NCI-H1436 treated with DMSO at 0.1 percent for 48 hours (cell line): ENCODE results near the gene ZBED2.
"Not testable (repeated sequence)": the region's sequence is repeated elsewhere in the genome, so short reads cannot be mapped to it uniquely, and the experiment has no call there.

Experiments used
- DNase-seq: peaks from one replicate; lab custom pipeline; 2025; lab: John Stamatoyannopoulos, UW

The ZBED2 gene, protein sequence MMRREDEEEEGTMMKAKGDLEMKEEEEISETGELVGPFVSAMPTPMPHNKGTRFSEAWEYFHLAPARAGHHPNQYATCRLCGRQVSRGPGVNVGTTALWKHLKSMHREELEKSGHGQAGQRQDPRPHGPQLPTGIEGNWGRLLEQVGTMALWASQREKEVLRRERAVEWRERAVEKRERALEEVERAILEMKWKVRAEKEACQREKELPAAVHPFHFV

DNA sequence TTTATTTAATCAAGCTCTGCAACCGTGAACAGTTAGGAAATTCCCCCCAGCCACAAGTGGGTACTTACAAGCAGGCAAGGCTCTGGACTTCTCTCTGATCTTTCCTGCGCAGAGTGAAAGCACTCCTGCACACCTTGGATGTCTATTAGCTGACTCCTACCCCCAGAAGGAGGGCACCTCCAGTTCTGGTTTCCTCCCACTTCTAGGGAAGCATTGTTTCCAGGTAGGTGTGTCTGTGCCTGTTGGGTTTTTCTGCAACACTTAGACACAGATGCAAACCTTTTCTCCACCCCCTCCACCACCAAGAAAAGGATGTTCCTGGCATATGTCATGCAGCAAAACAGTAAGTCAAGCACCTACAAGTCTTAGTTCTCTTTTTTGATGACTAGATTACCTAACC lies at the start of gene ZBED2:
TSS of gene ZBED2 (minus strand) at position 115 of the 400 bp plus-strand sequence. CDS start 1,145 bp downstream, outside the sequence.
- DNase-seq = no peak

DNA sequence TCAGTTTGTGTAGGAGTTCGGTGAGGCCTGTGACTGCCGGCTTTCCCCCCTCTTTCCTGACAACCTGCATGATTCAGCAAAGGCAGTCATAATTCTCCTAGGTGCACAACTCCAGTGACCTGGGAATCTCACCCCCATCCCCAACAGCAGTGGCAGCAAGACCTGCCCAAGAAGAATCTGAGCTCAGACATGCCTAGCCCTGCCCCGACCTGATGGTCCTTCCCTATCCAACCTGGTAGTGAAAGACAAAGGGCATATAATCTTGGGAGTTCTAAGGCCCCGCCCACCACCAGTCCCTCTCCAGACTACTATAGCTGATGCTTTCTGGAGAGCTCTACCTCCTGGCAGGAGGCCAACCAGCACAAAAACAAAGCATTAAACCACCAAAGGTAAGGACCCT lies 44.2 kb upstream of the ZBED2 start:
- DNase-seq = no peak

- DNase-seq = no peak
These were observed 41.3 kb upstream of the ZBED2 start for GRCh38 chr3:111636366-111636885.

DNA sequence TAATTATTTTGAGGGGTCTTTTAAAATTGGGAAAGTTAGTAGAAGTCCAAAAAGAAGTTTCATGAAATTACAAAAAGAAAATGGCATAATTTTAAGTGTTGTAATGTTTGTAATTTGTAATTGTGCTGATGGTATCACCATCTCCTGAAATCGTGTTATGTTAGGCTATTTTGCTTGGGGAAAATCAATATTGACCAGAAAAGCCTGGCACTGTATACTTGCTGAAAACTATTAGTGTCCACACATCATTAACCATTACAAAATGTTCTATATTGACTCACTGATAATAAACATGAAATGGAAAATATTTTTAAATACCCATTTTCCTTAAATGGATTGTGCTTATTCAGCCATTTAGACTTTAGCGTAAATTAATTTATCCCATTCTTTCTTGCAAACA lies 40.3 kb upstream of the ZBED2 start:
- DNase-seq = no peak

- DNase-seq = not testable (repeated sequence)
These were observed 35.5 kb upstream of the ZBED2 start for GRCh38 chr3:111630638-111631037.

DNA sequence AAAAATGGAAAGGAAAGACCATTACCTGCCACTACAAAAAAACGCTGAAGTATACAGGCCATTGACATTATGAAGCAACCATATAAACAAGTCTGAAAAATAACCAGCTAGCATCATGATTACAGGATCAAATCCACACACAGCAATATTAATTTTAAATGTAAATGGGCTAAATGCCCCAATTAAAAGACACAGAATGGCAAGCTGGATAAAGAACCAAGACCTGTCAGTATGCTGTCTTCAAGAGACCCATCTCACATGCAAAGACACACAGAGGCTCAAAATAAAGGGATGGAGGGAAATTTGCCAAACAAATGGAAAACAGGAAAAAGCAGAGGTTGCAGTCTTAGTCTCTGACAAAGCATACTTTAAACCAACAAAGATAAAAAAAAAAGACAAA lies 33.9 kb upstream of the ZBED2 start:
- not testable (repeated sequence) for DNase-seq

- no peak for DNase-seq
These were observed 31.9 kb upstream of the ZBED2 start for GRCh38 chr3:111627092-111627491.

DNA sequence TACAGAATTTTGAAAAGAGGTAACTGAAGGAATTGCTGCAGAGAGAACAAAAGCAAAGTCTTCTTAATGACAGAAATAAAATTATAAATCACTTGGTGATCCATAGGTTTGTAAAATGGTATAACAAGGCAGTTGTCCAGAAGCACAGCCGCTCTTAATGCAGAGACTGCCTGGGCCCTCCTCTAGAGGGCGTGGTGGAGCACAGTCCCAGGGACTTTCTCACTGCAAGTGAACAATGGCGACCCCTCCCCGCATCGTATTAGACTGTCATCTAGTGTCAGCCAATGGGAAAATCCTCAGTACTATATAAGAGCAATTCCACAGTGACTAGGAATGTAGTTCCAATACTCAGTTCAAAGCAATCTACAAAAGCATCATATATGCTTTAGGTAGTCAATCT lies 26.4 kb upstream of the ZBED2 start:
- DNase-seq = no peak

- no peak for DNase-seq
These were observed 24.7 kb upstream of the ZBED2 start for GRCh38 chr3:111619833-111620232.

GRCh38 chr3:111618945-111619344 lies 23.8 kb upstream of the ZBED2 start:
- no peak for DNase-seq

DNA sequence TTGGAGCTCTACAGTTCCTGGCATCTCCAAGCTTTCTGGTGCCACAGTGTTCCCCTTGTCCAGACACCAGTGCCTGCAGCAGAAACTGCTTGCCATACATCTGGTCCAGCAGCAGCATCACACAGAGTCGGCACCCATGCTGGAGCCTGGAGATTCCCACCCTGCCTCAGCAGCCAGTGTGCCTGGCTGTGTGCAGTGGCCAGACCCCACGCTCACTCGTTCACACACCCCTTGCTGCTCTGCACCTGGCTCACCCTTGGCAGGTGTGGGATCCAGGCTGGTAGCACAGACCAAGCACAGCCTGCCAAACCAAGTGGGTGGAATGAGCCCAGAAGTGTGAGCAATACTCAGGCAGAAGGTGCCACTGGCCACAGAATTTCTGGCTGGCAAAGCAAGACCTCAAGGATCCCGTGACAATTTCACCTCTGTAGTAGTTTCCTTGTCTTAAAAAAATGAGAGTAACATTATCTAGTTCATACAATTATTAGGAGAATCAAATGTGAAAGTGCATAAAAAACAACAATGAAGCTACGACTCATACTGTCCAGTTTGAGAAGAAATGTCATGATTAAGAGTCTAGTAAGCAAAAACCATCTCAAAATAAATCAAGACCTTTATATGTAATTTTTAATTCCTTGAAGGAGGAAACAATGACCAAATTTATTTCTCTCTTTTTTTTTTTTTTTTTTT lies 22.9 kb upstream of the ZBED2 start:
- DNase-seq = no peak

DNA sequence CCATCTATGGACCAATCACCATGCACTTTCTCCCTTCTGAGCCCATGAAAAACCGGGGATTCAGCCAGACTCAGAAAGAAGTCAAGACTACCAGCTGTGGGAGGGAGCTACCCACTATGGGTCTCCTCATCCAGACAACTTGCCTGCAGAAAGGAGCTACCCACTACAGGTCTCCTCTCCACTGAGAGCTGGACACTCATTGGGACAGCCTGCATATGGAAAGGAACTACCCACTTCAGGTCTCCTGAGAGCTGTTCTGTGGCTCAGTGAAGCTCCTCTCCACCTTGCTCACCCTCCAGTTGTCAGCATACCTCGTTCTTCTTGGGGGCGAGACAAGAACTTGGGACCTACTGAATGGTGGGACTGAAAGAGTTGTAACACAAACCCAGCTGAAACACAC lies 22.3 kb upstream of the ZBED2 start:
- DNase-seq = no peak

GRCh38 chr3:111616417-111617105 lies 21.4 kb upstream of the ZBED2 start:
- no peak for DNase-seq

- DNase-seq = no peak
These were observed 20.7 kb upstream of the ZBED2 start for GRCh38 chr3:111615880-111616279.

DNA sequence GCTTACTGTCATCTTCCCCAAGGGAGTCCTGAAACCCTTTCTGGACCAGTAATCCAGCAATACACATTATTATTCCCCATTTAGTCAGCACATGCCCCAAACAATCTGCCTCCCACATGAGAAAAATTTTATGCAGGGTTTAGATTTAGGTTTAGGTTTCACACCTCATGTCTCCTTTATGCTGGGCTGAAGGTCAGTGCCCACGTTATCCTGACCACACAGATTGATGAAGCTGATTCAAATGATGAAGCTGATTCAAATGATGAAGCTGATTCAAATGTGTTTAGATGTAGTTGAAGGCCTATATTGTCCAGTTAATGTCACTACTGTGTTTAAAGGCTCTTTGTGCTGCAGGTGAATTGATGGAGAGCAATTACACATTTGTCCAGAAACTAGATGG lies 18.1 kb upstream of the ZBED2 start:
- DNase-seq = no peak

GRCh38 chr3:111610612-111611054 lies 15.5 kb upstream of the ZBED2 start:
- no peak for DNase-seq

DNA sequence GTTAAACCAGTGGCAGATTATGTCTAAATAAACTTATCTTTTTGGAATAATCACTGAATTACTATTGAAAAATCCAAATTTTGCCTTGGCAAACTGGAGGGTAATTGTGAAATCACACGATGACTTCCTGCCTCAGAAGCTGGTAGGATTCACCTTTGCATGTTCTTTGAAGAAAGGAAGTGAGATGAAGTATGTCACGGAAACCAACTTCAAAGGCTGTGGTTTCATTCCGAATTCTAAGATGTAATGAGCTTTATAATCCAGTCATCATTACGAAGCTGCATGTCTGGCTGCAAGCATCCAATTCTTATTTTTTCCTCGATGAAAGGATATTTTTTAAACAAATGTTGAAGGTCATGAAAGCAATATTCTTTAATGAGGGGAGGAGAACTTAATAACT lies 15.0 kb upstream of the ZBED2 start:
- no peak for DNase-seq

- no peak for DNase-seq
These were observed 14.6 kb upstream of the ZBED2 start for GRCh38 chr3:111609700-111610099.

- DNase-seq = no peak
These were observed 13.2 kb upstream of the ZBED2 start for GRCh38 chr3:111608383-111608782.

- DNase-seq = no peak
These were observed 12.2 kb upstream of the ZBED2 start for GRCh38 chr3:111607240-111607920.

DNA sequence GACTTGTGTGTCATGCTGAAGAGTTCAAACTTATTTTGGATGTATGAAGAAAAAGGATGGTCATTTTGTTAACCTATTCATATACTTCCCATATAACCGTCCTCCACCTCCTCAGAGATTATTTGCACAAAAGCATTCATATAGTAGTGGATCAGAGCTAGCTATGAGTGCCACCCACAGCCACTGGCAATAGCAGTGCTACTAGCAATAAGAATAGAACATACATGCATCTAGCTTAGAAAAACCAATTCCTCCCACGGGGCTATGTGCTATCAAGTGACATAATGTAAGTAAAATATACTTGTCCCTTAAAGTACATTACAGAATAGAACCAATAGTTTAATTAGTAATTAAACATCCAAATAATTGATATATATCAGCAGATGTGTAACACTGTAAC lies 10.3 kb upstream of the ZBED2 start:
- DNase-seq = no peak

DNA sequence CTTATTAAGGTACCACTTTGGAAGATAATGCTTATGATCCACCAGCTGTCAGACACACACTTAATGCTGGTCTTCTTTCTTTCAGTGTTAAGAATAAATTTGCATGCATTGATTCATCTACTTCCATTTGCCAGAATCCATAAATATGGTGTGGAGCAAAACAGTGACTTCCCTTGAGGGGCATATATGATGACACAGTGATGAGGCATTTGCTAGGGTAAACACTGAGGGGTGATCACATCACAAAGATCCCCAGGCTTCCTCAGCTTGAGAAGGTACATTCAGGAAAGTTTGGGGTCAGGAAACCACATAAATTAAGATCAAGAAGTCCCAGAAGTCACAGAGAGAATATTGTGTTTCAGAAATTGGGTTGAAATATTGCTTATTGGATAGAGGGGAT lies 9.9 kb upstream of the ZBED2 start:
- no peak for DNase-seq
